H9 (cell line): ENCODE results near the gene TOR4A. TPM values are rescaled to one million over a fixed set of nuclear protein-coding genes. Genes with fewer than 3 reads are reported as not detected.

Source experiments
- DNase-seq: peaks from one replicate; pipeline ENCODE4 v3.0.0-alpha.2; 2017
- H2AFZ ChIP-seq: one replicate; pipeline ENCODE4 v1.6.1; 2013; ENCODE audit warnings: mild to moderate bottlenecking, low read length, control low read depth, moderate library complexity
- H2AK5ac ChIP-seq: 2 replicates; pipeline ENCODE4 v1.6.1; 2013; ENCODE audit warnings: low read length, control low read depth, mixed read lengths; ENCODE audit not compliant: insufficient read length
- H2BK120ac ChIP-seq: one replicate; pipeline ENCODE4 v1.6.1; 2013; ENCODE audit warnings: low read depth, mild to moderate bottlenecking, low read length, control low read depth, inconsistent platforms; ENCODE audit not compliant: poor library complexity, severe bottlenecking
- H2BK12ac ChIP-seq: 2 replicates; pipeline ENCODE4 v1.6.1; 2013; ENCODE audit warnings: low read length, control low read depth, mixed read lengths, low read depth; ENCODE audit not compliant: insufficient read length
- H2BK15ac ChIP-seq: 2 replicates; pipeline ENCODE4 v1.6.1; 2013; ENCODE audit warnings: low read depth, low read length, control low read depth
- H2BK20ac ChIP-seq: one replicate; pipeline ENCODE4 v1.6.1; 2013; ENCODE audit warnings: low read depth, mild to moderate bottlenecking, low read length, control low read depth, inconsistent platforms; ENCODE audit not compliant: poor library complexity, severe bottlenecking
- H2BK5ac ChIP-seq: 2 replicates; pipeline ENCODE4 v1.6.1; 2013; ENCODE audit warnings: low read length, control low read depth, mixed read lengths; ENCODE audit not compliant: insufficient read length
- H3K14ac ChIP-seq: 2 replicates; pipeline ENCODE4 v1.6.1; 2013; ENCODE audit warnings: low read length, control low read depth; ENCODE audit not compliant: insufficient read depth
- H3K18ac ChIP-seq: 2 replicates; pipeline ENCODE4 v1.6.1; 2013; ENCODE audit warnings: low read depth, mild to moderate bottlenecking, mixed read lengths, low read length, control low read depth; ENCODE audit not compliant: insufficient read length
- H3K23ac ChIP-seq: 2 replicates; pipeline ENCODE4 v1.6.1; 2013; ENCODE audit warnings: low read length, control low read depth, mixed read lengths, low read depth; ENCODE audit not compliant: insufficient read length
- H3K23me2 ChIP-seq: 2 replicates; pipeline ENCODE4 v1.6.1; 2013; ENCODE audit warnings: low read depth, mild to moderate bottlenecking, mixed read lengths, low read length, control low read depth; ENCODE audit not compliant: insufficient read length, poor library complexity, severe bottlenecking
- H3K27ac ChIP-seq: 2 replicates; pipeline ENCODE4 v1.5.1; 2013; ENCODE audit warnings: low read length, control low read depth, mixed read lengths, low read depth; ENCODE audit not compliant: insufficient read length
- H3K27me3 ChIP-seq: 2 replicates; pipeline ENCODE4 v1.6.1; 2013; ENCODE audit warnings: low read length, control low read depth, inconsistent platforms; ENCODE audit not compliant: insufficient read depth
- H3K4ac ChIP-seq: 2 replicates; pipeline ENCODE4 v1.6.1; 2013; ENCODE audit warnings: low read depth, mild to moderate bottlenecking, control low read depth, inconsistent platforms, low read length, moderate library complexity
- H3K4me1 ChIP-seq: 2 replicates; pipeline ENCODE4 v1.6.1; 2013; ENCODE audit warnings: low read length, control low read depth, inconsistent platforms; ENCODE audit not compliant: insufficient read depth
- H3K4me2 ChIP-seq: 2 replicates; pipeline ENCODE4 v1.6.1; 2013; ENCODE audit warnings: low read length, control low read depth, mixed read lengths; ENCODE audit not compliant: insufficient read length, insufficient read depth
- H3K56ac ChIP-seq: 2 replicates; pipeline ENCODE4 v1.6.1; 2013; ENCODE audit warnings: low read depth, mild to moderate bottlenecking, mixed read lengths, low read length, control low read depth; ENCODE audit not compliant: insufficient read length
- H3K79me1 ChIP-seq: 2 replicates; pipeline ENCODE4 v1.6.1; 2013; ENCODE audit warnings: low read depth, mild to moderate bottlenecking, moderate library complexity, low read length, control low read depth, inconsistent platforms; ENCODE audit not compliant: insufficient read depth, poor library complexity, severe bottlenecking
- H3K79me2 ChIP-seq: 2 replicates; pipeline ENCODE4 v1.6.1; 2013; ENCODE audit warnings: low read length, control low read depth, inconsistent platforms; ENCODE audit not compliant: insufficient read depth
- H3K9ac ChIP-seq: 2 replicates; pipeline ENCODE4 v1.6.1; 2013; ENCODE audit warnings: low read length, control low read depth, mixed read lengths; ENCODE audit not compliant: insufficient read length; ENCODE audit errors: extremely low read depth
- H3K9me3 ChIP-seq: one replicate; pipeline ENCODE4 v1.6.1; 2013; ENCODE audit warnings: low read depth, low read length, inconsistent platforms; ENCODE audit not compliant: control insufficient read depth
- H3T11ph ChIP-seq: one replicate; pipeline ENCODE4 v1.6.1; 2013; ENCODE audit warnings: mild to moderate bottlenecking, low read length, control low read depth, inconsistent platforms
- H4K20me1 ChIP-seq: one replicate; pipeline ENCODE4 v1.6.1; 2013; ENCODE audit not compliant: control insufficient read depth, insufficient read length, insufficient read depth
- H4K5ac ChIP-seq: 2 replicates; pipeline ENCODE4 v1.6.1; 2013; ENCODE audit warnings: low read depth, mild to moderate bottlenecking, mixed read lengths, low read length, control low read depth; ENCODE audit not compliant: insufficient read length
- H4K8ac ChIP-seq: replicated peaks from 2 replicates; pipeline ENCODE4 v1.6.1; 2013; ENCODE audit warnings: low read length, control low read depth, mixed read lengths, low read depth; ENCODE audit not compliant: insufficient read length
- H4K91ac ChIP-seq: 2 replicates; pipeline ENCODE4 v1.6.1; 2013; ENCODE audit warnings: low read depth, mild to moderate bottlenecking, moderate library complexity, mixed read lengths, low read length, control low read depth; ENCODE audit not compliant: insufficient read length
- H3K27ac Mint-ChIP-seq, 3 experiments: 2 replicates in 2 of 3; 3 replicates in 1 of 3; pipeline ENCODE4 v1.8.0; 2020 to 2021; ENCODE audit warnings: mixed read lengths in 3 of 3, mild to moderate bottlenecking in 1 of 3, moderate library complexity in 1 of 3
- H3K27me3 Mint-ChIP-seq: 2 replicates; pipeline ENCODE4 v1.8.0; 2021; ENCODE audit warnings: low read depth, mild to moderate bottlenecking, moderate library complexity, mixed read lengths
- H3K36me3 Mint-ChIP-seq, 3 experiments: 2 replicates in 2 of 3; 3 replicates in 1 of 3; pipeline ENCODE4 v1.8.0; 2020 to 2021; ENCODE audit warnings: low read depth in 3 of 3, mixed read lengths in 3 of 3; ENCODE audit not compliant: insufficient read depth in 1 of 3
- H3K4me1 Mint-ChIP-seq, 2 experiments: 2 replicates each; pipeline ENCODE4 v1.8.0; 2020; ENCODE audit warnings: mixed read lengths in 2 of 2
- H3K4me3 Mint-ChIP-seq, 2 experiments: 2 replicates in 1 of 2; 3 replicates in 1 of 2; pipeline ENCODE4 v1.8.0; 2020 to 2021; ENCODE audit warnings: mild to moderate bottlenecking in 2 of 2, mixed read lengths in 2 of 2, moderate library complexity in 1 of 2
- H3K9me3 Mint-ChIP-seq, 2 experiments: 2 replicates in 1 of 2; 3 replicates in 1 of 2; pipeline ENCODE4 v1.8.0; 2020; ENCODE audit warnings: mild to moderate bottlenecking in 2 of 2, mixed read lengths in 2 of 2, moderate library complexity in 1 of 2
- WGBS: extraction: QIAGEN DNeasy Blood & Tissue Kit; methylation state at CpG from one replicate; pipeline ENCODE4 v1.1.7; 2013; ENCODE audit warnings: missing lambda C conversion rate, low lambda C conversion rate, mixed read lengths; ENCODE audit not compliant: insufficient read length; ENCODE audit errors: extremely low coverage; 5-methylcytosine and 5-hydroxymethylcytosine counted together
- total RNA-seq: library from RNA; stranded (reverse); gene quantifications from 2 replicates; pipeline ENCODE4 v1.2.1, GENCODE V29; 2021
- TF ChIP-seq, protein P1 (sequence below): fragments of 200-600 bp; sonication (generic); conservative IDR thresholded peaks from 3 replicates; pipeline ENCODE4 v1.8.0; 2021; ENCODE audit warnings: antibody characterized with exemption, mild to moderate bottlenecking

Gene TOR4A
- total RNA-seq, 1 experiment from 2014 or later, result 6.2 TPM

DNA sequence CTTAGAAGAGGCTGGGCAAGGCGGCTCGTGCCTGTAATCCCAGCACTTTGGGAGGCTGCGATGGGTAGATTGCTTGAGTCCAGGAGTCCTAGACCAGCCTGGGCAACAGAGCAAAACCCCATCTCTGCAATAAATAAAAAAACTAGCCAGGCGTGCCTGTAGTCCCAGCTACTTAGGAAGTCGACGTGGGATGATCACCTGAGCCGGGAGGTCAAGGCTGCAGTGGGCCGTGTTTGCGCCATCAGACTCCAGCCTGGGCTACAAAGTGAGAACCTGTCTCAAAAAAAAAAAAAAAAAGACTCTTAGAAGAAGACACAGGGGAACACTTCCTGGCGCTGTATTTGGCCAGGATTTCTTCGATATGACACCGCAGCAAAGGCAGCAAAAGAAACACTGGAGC lies 48.3 kb downstream of the TOR4A start:
- Histone ChIP-seq H3K14ac (no peak overlapping the region), H4K91ac (no peak overlapping the region), H3K4me1 (no peaks in the 10 kb centered on the region), H2BK15ac (no peak overlapping the region), H3T11ph (no peak overlapping the region), H3K18ac (no peak overlapping the region), H4K20me1 (no peaks in the 10 kb centered on the region), H3K79me1 (no peaks in the 10 kb centered on the region), H3K9ac (no peak overlapping the region), H3K56ac (no peak overlapping the region), H3K27me3 (no peaks in the 10 kb centered on the region), H3K4me2 (no peak overlapping the region), H4K5ac (no peak overlapping the region), H4K8ac (no peak overlapping the region), H3K23ac (no peak overlapping the region), H3K23me2 (no peaks in the 10 kb centered on the region), H2BK20ac (no peak overlapping the region), H3K9me3 (no peaks in the 10 kb centered on the region), H3K27ac (no peak overlapping the region), H2BK120ac (no peak overlapping the region), H2AFZ (no peak overlapping the region), H2AK5ac (no peak overlapping the region), H2BK12ac (no peak overlapping the region), H3K79me2 (no peaks in the 10 kb centered on the region), H3K4ac (no peak overlapping the region), H2BK5ac (no peak overlapping the region)
- peaks cover 1 to 4% (median 2%) of the 10 kb centered on the region in 3 experiments; a peak in 3 of 7 replicates for H3K36me3 Mint-ChIP-seq
- no peaks in the 10 kb centered on the region for H3K4me1 Mint-ChIP-seq
- no peak for DNase-seq
- peaks cover 12% of the 10 kb centered on the region for H3K27me3 Mint-ChIP-seq
- peaks cover 6 to 26% of the 10 kb centered on the region in 2 experiments for H3K9me3 Mint-ChIP-seq
- no peak overlapping the region for H3K4me3 Mint-ChIP-seq
- no CpG with 5 or more reads among the region's 12 CpGs for WGBS
- H3K27ac Mint-ChIP-seq, result no peak overlapping the region
- TF ChIP-seq, protein P1, sequence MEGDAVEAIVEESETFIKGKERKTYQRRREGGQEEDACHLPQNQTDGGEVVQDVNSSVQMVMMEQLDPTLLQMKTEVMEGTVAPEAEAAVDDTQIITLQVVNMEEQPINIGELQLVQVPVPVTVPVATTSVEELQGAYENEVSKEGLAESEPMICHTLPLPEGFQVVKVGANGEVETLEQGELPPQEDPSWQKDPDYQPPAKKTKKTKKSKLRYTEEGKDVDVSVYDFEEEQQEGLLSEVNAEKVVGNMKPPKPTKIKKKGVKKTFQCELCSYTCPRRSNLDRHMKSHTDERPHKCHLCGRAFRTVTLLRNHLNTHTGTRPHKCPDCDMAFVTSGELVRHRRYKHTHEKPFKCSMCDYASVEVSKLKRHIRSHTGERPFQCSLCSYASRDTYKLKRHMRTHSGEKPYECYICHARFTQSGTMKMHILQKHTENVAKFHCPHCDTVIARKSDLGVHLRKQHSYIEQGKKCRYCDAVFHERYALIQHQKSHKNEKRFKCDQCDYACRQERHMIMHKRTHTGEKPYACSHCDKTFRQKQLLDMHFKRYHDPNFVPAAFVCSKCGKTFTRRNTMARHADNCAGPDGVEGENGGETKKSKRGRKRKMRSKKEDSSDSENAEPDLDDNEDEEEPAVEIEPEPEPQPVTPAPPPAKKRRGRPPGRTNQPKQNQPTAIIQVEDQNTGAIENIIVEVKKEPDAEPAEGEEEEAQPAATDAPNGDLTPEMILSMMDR, result no peak
